Endothelial cell of umbilical vein (primary cell): ENCODE data around the gene NR1H2. TPM values are rescaled to one million over a fixed set of nuclear protein-coding genes. Genes with fewer than 3 reads are reported as not detected.
A peak's percentile ranks its signal among the peaks of the same experiment; 100 is the strongest.

ENCODE experiments used
- BruUV-seq: library from RNA; stranded (reverse); fragments of 400-500 nt; replicated peaks from 2 replicates; lab custom pipeline; 2021; lab: Mats Ljungman, UMichigan
- CTCF ChIA-PET: fragments of 300-600, 350-600 bp; sonication (Branson Sonifier 250); formaldehyde crosslinking; loops from one replicate; lab custom pipeline; 2021; ENCODE audit warnings: antibody characterized with exemption, inconsistent platforms; lab: Charles Lee
- POLR2A ChIA-PET: fragments of 300-600, 350-600 bp; sonication (Branson Sonifier 250); formaldehyde crosslinking; loops from one replicate; lab custom pipeline; 2021; ENCODE audit warnings: antibody characterized with exemption, inconsistent platforms; lab: Charles Lee
- DNase-seq: peaks from one replicate; pipeline ENCODE4 v3.0.0-alpha.2; 2011; ENCODE audit warnings: low read depth, low spot score
- FAIRE-seq: peaks from 2 replicates; lab custom pipeline; 2011; peaks lifted over from hg19 to GRCh38; lab: Jason Lieb, UNC
- H2AFZ ChIP-seq: 2 replicates; pipeline ENCODE4 v1.6.0; 2012; ENCODE audit warnings: low read depth, low read length, control low read depth, inconsistent platforms
- H3K27ac ChIP-seq: 2 replicates; pipeline ENCODE4 v1.5.1; 2011; ENCODE audit warnings: low read depth, mild to moderate bottlenecking, control low read depth, low read length, moderate library complexity; ENCODE audit not compliant: insufficient read depth
- H3K27me3 ChIP-seq, 2 experiments: 2 replicates each; pipeline versions ENCODE4 v1.6.0 to v1.6.1; 2011; ENCODE audit warnings: low read length in 2 of 2, mixed read lengths in 1 of 2; ENCODE audit not compliant: control insufficient read depth in 2 of 2, insufficient read depth in 2 of 2
- H3K36me3 ChIP-seq, 2 experiments: 2 replicates in 1 of 2; 3 replicates in 1 of 2; pipeline ENCODE4 v1.5.1; 2011; ENCODE audit warnings: low read length in 2 of 2, mild to moderate bottlenecking in 1 of 2, moderate library complexity in 1 of 2; ENCODE audit not compliant: control insufficient read depth in 2 of 2, insufficient read depth in 2 of 2; ENCODE audit errors: extremely low read depth in 1 of 2
- H3K4me1 ChIP-seq: 3 replicates; pipeline ENCODE4 v1.5.1; 2011; ENCODE audit warnings: mild to moderate bottlenecking, low read length; ENCODE audit not compliant: control insufficient read depth, insufficient read depth; ENCODE audit errors: extremely low read depth
- H3K4me2 ChIP-seq: 2 replicates; pipeline ENCODE4 v1.6.1; 2011; ENCODE audit warnings: low read length, control low read depth, mixed read lengths; ENCODE audit not compliant: insufficient read depth
- H3K4me3 ChIP-seq, 3 experiments: fragments of 200-600 bp in 1 of 3; sonication (generic), shearing (Covaris generic) in 1 of 3; replicated peaks in 1 of 3; 2 replicates each; pipeline ENCODE4 v1.5.1; 2011 to 2016; ENCODE audit warnings: control low read depth in 3 of 3, low read length in 3 of 3, mild to moderate bottlenecking in 2 of 3, inconsistent platforms in 1 of 3, low read depth in 1 of 3, moderate library complexity in 1 of 3; ENCODE audit not compliant: insufficient read depth in 1 of 3
- H3K79me2 ChIP-seq: 2 replicates; pipeline ENCODE4 v1.6.0; 2012; ENCODE audit warnings: low read length, inconsistent platforms; ENCODE audit not compliant: control insufficient read depth, insufficient read depth
- H3K9ac ChIP-seq: replicated peaks from 2 replicates; pipeline ENCODE3; 2011; ENCODE audit warnings: low read length, control low read depth; ENCODE audit not compliant: insufficient read depth; ENCODE audit errors: extremely low read depth
- H3K9me1 ChIP-seq: replicated peaks from 3 replicates; pipeline ENCODE4 v1.6.0; 2011; ENCODE audit warnings: mild to moderate bottlenecking, low read length; ENCODE audit not compliant: control insufficient read depth, insufficient read depth; ENCODE audit errors: extremely low read depth
- H3K9me3 ChIP-seq: replicated peaks from 2 replicates; pipeline ENCODE4 v1.5.1; 2012; ENCODE audit warnings: low read length, inconsistent platforms; ENCODE audit not compliant: control insufficient read depth, insufficient read depth
- H4K20me1 ChIP-seq: replicated peaks from 2 replicates; pipeline ENCODE3; 2011; ENCODE audit warnings: mild to moderate bottlenecking, low read length; ENCODE audit not compliant: control insufficient read depth, insufficient read depth; ENCODE audit errors: extremely low read depth
- FOS ChIP-seq: IDR thresholded peaks from 2 replicates; pipeline ENCODE4 v1.6.1; 2011; ENCODE audit warnings: mild to moderate bottlenecking, low read length, moderate library complexity, borderline replicate concordance; ENCODE audit not compliant: insufficient read depth
- GATA2 ChIP-seq: IDR thresholded peaks from 2 replicates; pipeline ENCODE4 v1.7.0; 2011; ENCODE audit warnings: low read depth, mild to moderate bottlenecking, moderate library complexity, mixed read lengths, low read length; ENCODE audit not compliant: insufficient read length, insufficient read depth
- JUN ChIP-seq: IDR thresholded peaks from 2 replicates; pipeline ENCODE4 v1.6.1; 2011; ENCODE audit warnings: borderline replicate concordance, low read depth; ENCODE audit not compliant: insufficient read length, insufficient read depth
- MYC ChIP-seq: IDR thresholded peaks from one replicate; pipeline ENCODE4 v1.6.1; 2011; ENCODE audit warnings: mild to moderate bottlenecking, low read depth, low read length
- POLR2AphosphoS5 ChIP-seq: IDR thresholded peaks from 2 replicates; pipeline ENCODE4 v1.6.1; 2012; ENCODE audit warnings: low read depth, mild to moderate bottlenecking, control low read depth, low read length, moderate library complexity; ENCODE audit not compliant: insufficient read depth
- dilution Hi-C: fragments of 300-500 bp; cut with MboI; formaldehyde crosslinking; loops from one replicate; pipeline ENCODE4 v1.15.0; 2019; ENCODE audit warnings: low sequenced_read_pairs; ENCODE audit not compliant: extremely low pct_ligation_motif_present
- intact Hi-C: fragments of 100-400 bp; cut with micrococcal nuclease; formaldehyde crosslinking; loops from one replicate; pipeline ENCODE4 v1.10.0; 2022
- polyA plus RNA-seq, 4 experiments: library from polyadenylated mRNA; depleted of rRNA in 3 of 4; stranded (reverse) in 3 of 4; unstranded in 1 of 4; fragments of >200 nt; gene quantifications; 2 replicates each; pipeline versions ENCODE4 v1.2.1 to v1.2.3, GENCODE V29; 2011 to 2012; ENCODE audit warnings: missing spikeins in 1 of 4
- total RNA-seq: library from RNA; stranded (reverse); gene quantifications from 2 replicates; pipeline ENCODE4 v1.2.3, GENCODE V29; 2021
- TF ChIP-seq, protein P1 (sequence below): IDR thresholded peaks from 2 replicates; pipeline ENCODE4 v1.6.1; 2011; ENCODE audit not compliant: insufficient read depth, insufficient read length
- TF ChIP-seq, protein P2 (sequence below), 2 donors: IDR thresholded peaks; 1 replicate in 1 of 2; 2 replicates in 1 of 2; pipeline ENCODE4 v1.5.1; 2011; ENCODE audit warnings: low read length in 2 of 2, mild to moderate bottlenecking in 2 of 2, moderate library complexity in 2 of 2, control low read depth in 1 of 2, inconsistent platforms in 1 of 2, low read depth in 1 of 2; ENCODE audit not compliant: insufficient read depth in 1 of 2; ENCODE audit errors: extremely low read depth in 1 of 2

Gene NR1H2
- total and polyA plus RNA-seq, 2 donors (not counting 3 experiments of a cell fraction or from before 2014, with no cell fraction given): 46.7 to 48.4 TPM

DNA sequence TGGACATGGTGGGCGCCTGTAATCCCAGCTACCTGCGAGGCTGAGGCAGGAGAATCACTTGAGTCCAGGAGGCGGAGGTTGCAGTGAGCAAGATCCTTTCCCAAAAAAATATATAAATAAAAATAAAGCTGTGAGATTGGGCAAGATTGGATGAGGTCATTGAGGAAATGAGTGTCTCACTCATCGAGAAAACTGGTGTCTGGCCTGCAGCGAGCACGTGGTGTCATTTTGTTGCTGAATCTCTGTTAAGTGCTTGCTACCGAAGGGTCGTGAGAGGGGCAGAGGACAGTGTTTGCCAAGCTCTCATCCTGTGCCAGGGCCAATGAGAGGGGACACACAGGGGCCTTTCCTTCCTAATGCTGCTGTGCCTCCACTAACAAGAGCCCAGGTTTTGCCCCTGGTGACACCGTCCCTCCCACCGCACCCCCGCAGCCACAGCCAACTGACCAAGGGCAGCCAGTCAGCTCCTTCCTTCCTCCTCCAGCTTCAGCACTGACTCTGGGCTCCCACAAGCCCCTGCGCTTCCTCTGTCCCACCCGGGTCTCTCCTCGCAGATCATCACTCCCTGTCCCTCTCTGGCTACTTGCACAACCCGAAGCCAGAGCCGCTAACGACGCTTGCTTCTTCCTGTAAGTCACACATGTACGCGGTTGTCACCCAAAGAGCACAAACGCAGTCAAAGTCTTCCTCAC lies 11.1 kb downstream of the NR1H2 start:
- H2AFZ ChIP-seq: peak overlapping the region; percentile 9
- FAIRE-seq (peak; percentile 79), DNase-seq (peak; percentile 15)
- intact Hi-C loops: no loop called here
- POLR2A ChIA-PET: interaction anchor here (0.6 kb wide), 1 partner anchor 496 kb away, joined by 6 read pairs; no protein-coding TSS in a partner anchor
- H3K4me2 ChIP-seq: no peak overlapping the region
- peaks cover 30% of the 10 kb centered on the region for H3K79me2 ChIP-seq
- H3K36me3 ChIP-seq: peaks cover 0 to 3% of the 10 kb centered on the region in 2 experiments
- no peak overlapping the region for H3K4me3 ChIP-seq
- H4K20me1 ChIP-seq: no peaks in the 10 kb centered on the region
- H3K9ac ChIP-seq: no peak overlapping the region
- H3K27ac ChIP-seq: no peak overlapping the region
- CTCF ChIA-PET: interaction anchor here (1.0 to 1.3 kb wide), 3 partner anchors 19 to 30 kb away, joined by 3 to 8 read pairs (median 4); no protein-coding TSS in a partner anchor
- dilution Hi-C loops: no loop called here
- no peaks in the 10 kb centered on the region for H3K9me1 ChIP-seq
- H3K27me3 ChIP-seq: no peaks in the 10 kb centered on the region
- H3K4me1 ChIP-seq: peaks cover 16% of the 10 kb centered on the region
- no TSS peak for BruUV-seq
- no peaks in the 10 kb centered on the region for H3K9me3 ChIP-seq
- peak; percentile 5 for TF ChIP-seq JUN
- TF ChIP-seq POLR2AphosphoS5: no peak
- TF ChIP-seq FOS: no peak
- peak; percentile 55 for TF ChIP-seq MYC
- TF ChIP-seq, protein P1, sequence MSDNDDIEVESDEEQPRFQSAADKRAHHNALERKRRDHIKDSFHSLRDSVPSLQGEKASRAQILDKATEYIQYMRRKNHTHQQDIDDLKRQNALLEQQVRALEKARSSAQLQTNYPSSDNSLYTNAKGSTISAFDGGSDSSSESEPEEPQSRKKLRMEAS: peak; percentile 59
- no peak for TF ChIP-seq GATA2
- TF ChIP-seq, protein P2, sequence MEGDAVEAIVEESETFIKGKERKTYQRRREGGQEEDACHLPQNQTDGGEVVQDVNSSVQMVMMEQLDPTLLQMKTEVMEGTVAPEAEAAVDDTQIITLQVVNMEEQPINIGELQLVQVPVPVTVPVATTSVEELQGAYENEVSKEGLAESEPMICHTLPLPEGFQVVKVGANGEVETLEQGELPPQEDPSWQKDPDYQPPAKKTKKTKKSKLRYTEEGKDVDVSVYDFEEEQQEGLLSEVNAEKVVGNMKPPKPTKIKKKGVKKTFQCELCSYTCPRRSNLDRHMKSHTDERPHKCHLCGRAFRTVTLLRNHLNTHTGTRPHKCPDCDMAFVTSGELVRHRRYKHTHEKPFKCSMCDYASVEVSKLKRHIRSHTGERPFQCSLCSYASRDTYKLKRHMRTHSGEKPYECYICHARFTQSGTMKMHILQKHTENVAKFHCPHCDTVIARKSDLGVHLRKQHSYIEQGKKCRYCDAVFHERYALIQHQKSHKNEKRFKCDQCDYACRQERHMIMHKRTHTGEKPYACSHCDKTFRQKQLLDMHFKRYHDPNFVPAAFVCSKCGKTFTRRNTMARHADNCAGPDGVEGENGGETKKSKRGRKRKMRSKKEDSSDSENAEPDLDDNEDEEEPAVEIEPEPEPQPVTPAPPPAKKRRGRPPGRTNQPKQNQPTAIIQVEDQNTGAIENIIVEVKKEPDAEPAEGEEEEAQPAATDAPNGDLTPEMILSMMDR (IDR thresholded peaks at IDR 0.05; ENCODE audit: extremely low read depth in 1 of 2, insufficient read depth in 1 of 2, low read depth in 1 of 2, low read length in 2 of 2): no peak
